ENCODE results near the gene SCART1. TPM values are rescaled to one million over a fixed set of nuclear protein-coding genes. Genes with fewer than 3 reads are reported as not detected.
A peak's percentile ranks its signal among the peaks of the same experiment; 100 is the strongest.

Gene SCART1
- total RNA-seq, 5 donors from 2014 or later (not counting 1 experiment from before 2014, with no cell fraction given): 5.9 to 13.0 (median 12.1) TPM

DNA sequence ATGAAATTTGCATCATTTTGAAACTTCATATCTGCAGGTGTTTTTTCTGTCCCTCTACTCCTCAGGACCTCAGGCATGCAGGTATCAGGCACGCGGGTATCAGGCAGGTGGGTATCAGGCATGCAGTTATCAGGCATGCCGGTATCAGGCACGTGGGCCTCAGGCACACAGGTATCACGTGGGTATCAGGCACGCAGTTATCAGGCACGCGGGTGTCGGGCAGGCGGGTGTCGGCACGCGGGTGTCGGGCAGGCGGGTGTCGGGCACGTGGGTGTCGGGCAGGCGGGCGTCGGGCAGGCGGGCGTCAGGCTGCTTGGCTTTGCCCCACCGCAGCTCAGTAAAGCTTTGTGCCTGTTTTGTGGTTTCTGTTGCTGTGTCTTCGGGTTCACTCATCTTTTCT, 38.0 kb upstream of the SCART1 start:
- H3K27me3 ChIP-seq (replicated peaks in 1 of 2; ENCODE audit: control insufficient read depth in 2 of 2, extremely low read depth in 1 of 2, insufficient read depth in 2 of 2, low read length in 1 of 2): no peaks in the 10 kb centered on the region
- peaks cover 0 to 39% of the 10 kb centered on the region in 2 donors for H3K36me3 ChIP-seq (ENCODE audit: control insufficient read depth in 2 of 2, extremely low read depth in 1 of 2, insufficient read depth in 1 of 2, low read length in 1 of 2)
- no peak overlapping the region for H3K4me3 Mint-ChIP-seq
- H3K9me3 ChIP-seq: peaks cover 5% of the 10 kb centered on the region
- H3K4me3 ChIP-seq (ENCODE audit: control insufficient read depth in 1 of 2, extremely low read depth in 1 of 2, low read length in 1 of 2): no peak overlapping the region
- H3K9me3 Mint-ChIP-seq: peaks cover 8 to 26% (median 21%) of the 10 kb centered on the region in 3 donors
- ATAC-seq (replicated peaks in 1 of 4): no peak
- peaks cover 50% of the 10 kb centered on the region for H3K36me3 Mint-ChIP-seq
- no peaks in the 10 kb centered on the region for H3K27me3 Mint-ChIP-seq
- 93% methylated on average over 8 of the region's 25 CpGs for WGBS (ENCODE audit: insufficient coverage)
- no peak overlapping the region for H3K27ac Mint-ChIP-seq
- DNase-seq: no peak
- peaks cover 0 to 6% (median 2%) of the 10 kb centered on the region in 3 donors for H3K4me1 Mint-ChIP-seq
- no peak overlapping the region for H3K27ac ChIP-seq (ENCODE audit: low read length)
- CTCF ChIA-PET: no interaction called here
- POLR2A ChIA-PET: no interaction called here
- no peaks in the 10 kb centered on the region for H3K4me1 ChIP-seq (ENCODE audit: control insufficient read depth in 1 of 2, extremely low read depth in 1 of 2, insufficient read depth in 2 of 2, low read length in 2 of 2)

DNA sequence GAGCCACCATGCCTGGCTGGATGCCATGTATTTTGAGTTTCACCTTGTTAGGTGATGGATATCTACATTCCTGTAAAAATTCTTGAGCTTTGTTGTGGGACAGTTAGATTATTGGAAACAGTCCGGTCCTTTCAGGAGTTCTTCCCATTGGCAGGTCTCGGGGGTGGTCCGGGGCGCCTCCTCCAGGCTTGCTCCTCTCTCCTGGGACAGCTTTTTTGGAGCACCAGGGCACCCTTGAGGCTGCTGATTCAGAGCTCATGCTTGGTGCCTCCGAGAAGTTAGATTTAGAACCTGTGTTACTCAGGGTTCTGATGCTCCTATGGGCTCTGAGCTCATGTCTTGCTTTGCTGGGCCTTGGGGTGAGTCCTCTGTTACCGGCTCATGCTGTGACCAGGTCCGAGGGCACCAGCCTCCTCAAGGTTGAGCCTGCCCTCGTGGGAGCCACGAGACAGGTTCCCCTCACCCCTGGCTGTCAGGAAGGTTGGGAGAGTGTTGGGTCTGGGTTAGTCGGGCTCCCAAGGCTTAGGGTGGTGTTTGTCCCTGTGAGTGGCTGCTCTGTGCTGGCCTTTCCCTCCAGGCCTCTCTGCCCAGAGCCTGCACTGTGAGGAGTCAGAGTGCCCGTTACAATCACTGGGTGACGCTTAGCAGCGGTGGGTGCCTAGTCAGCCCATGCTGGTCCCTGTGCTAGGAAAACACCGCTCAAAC, 35.3 kb upstream of the SCART1 start:
- H3K9me3 Mint-ChIP-seq: peaks cover 0 to 7% (median 1%) of the 10 kb centered on the region in 3 donors
- WGBS (ENCODE audit: insufficient coverage): 95% methylated on average over 14 of the region's 14 CpGs
- no peak overlapping the region for H3K4me3 Mint-ChIP-seq
- Histone ChIP-seq H3K36me3 (ENCODE audit: control insufficient read depth in 2 of 2, extremely low read depth in 1 of 2, insufficient read depth in 1 of 2, low read length in 1 of 2) (peaks cover 0 to 21% of the 10 kb centered on the region in 2 donors), H3K9me3 (no peaks in the 10 kb centered on the region), H3K27me3 (replicated peaks in 1 of 2; ENCODE audit: control insufficient read depth in 2 of 2, extremely low read depth in 1 of 2, insufficient read depth in 2 of 2, low read length in 1 of 2) (peaks cover 0 to 17% of the 10 kb centered on the region in 2 experiments), H3K4me1 (ENCODE audit: control insufficient read depth in 1 of 2, extremely low read depth in 1 of 2, insufficient read depth in 2 of 2, low read length in 2 of 2) (peaks cover 0 to 6% of the 10 kb centered on the region in 2 experiments), H3K4me3 (ENCODE audit: control insufficient read depth in 1 of 2, extremely low read depth in 1 of 2, low read length in 1 of 2) (no peak overlapping the region), H3K27ac (ENCODE audit: low read length) (no peak overlapping the region)
- DNase-seq (no peak), ATAC-seq (replicated peaks in 1 of 4) (no peak)
- peaks cover 0 to 8% (median 1%) of the 10 kb centered on the region in 3 donors for H3K4me1 Mint-ChIP-seq
- CTCF ChIA-PET: no interaction called here
- POLR2A ChIA-PET: no interaction called here
- no peak overlapping the region for H3K27ac Mint-ChIP-seq
- H3K36me3 Mint-ChIP-seq: peaks cover 25% of the 10 kb centered on the region
- peaks cover 0 to 6% of the 10 kb centered on the region in 2 donors for H3K27me3 Mint-ChIP-seq

DNA sequence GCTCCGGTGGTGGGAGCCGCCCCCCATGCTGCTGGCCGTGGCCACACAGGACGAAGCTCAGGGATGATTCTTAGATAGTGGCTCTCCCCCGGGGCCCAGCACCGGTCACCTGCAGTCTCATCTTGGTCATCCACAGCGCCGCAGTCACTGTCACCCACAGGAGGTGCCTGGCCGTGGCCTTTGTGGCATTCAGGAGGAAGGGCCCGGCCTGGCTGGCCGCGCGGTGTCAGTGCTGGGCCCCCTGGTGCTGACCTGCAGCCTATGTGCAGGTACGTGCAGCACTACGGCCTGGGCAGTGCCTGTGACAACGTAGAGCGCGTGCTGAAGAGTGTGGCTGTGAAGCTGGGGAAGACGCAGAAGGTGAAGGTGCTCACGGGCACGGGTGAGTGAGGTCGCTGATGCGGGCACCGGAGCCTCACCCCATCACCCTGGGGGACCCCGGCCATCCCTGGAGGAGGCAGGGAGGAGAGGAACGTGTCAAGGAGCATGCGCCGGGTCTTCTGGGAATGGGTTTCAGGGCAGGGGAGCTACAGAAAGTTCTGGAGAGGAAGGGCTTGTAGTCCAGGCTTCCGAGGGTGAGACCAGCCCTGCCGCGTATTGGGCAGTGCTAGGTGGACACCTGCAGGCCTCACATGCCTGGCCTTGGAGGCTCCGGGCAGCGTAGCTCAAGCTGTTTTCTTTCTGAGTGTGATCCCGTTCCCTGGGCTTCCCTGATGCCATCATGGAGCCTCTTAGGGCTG, 34.4 kb upstream of the SCART1 start:
- WGBS (ENCODE audit: insufficient coverage): 91% methylated on average over 32 of the region's 34 CpGs
- H3K9me3 Mint-ChIP-seq: peaks cover 0 to 5% (median 0%) of the 10 kb centered on the region in 3 donors
- DNase-seq (no peak), ATAC-seq (replicated peaks in 1 of 4) (no peak)
- H3K4me1 ChIP-seq (ENCODE audit: control insufficient read depth in 1 of 2, extremely low read depth in 1 of 2, insufficient read depth in 2 of 2, low read length in 2 of 2): peaks cover 0 to 8% of the 10 kb centered on the region in 2 experiments
- peaks cover 0 to 10% (median 0%) of the 10 kb centered on the region in 3 donors for H3K4me1 Mint-ChIP-seq
- ChIA-PET POLR2A (no interaction called here), CTCF (no interaction called here)
- H3K27ac Mint-ChIP-seq: no peak overlapping the region
- no peak overlapping the region for H3K27ac ChIP-seq (ENCODE audit: low read length)
- H3K9me3 ChIP-seq: no peaks in the 10 kb centered on the region
- peaks cover 22% of the 10 kb centered on the region for H3K36me3 Mint-ChIP-seq
- peaks cover 0 to 19% of the 10 kb centered on the region in 2 donors for H3K36me3 ChIP-seq (ENCODE audit: control insufficient read depth in 2 of 2, extremely low read depth in 1 of 2, insufficient read depth in 1 of 2, low read length in 1 of 2)
- no peak overlapping the region for H3K4me3 ChIP-seq (ENCODE audit: control insufficient read depth in 1 of 2, extremely low read depth in 1 of 2, low read length in 1 of 2)
- peaks cover 0 to 10% of the 10 kb centered on the region in 2 donors for H3K27me3 Mint-ChIP-seq
- peaks cover 0 to 20% of the 10 kb centered on the region in 2 experiments for H3K27me3 ChIP-seq (replicated peaks in 1 of 2; ENCODE audit: control insufficient read depth in 2 of 2, extremely low read depth in 1 of 2, insufficient read depth in 2 of 2, low read length in 1 of 2)
- peak overlapping the region in 1 of 3 donors; percentile 31 for H3K4me3 Mint-ChIP-seq

DNA sequence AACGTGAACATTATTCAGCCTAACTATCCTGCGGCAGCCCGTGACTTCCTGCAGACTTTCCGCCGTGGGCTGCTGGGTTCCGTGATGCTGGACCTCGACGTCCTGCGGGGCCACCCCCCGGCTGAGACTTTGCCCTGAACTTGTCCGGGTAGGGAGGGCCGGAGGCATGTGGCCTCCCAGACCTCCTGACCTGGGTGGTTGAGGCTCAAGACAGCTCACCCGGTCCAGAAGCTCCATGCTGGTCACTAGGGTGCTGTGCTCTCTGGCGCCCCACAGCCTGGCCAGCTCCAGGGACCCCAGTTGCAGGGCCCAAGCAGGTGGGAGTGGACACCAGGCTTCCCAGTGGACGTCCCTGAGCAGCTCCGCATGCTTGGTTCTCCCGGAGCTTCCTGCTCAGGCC, 33.7 kb upstream of the SCART1 start:
- POLR2A ChIA-PET: no interaction called here
- H3K36me3 ChIP-seq (ENCODE audit: control insufficient read depth in 2 of 2, extremely low read depth in 1 of 2, insufficient read depth in 1 of 2, low read length in 1 of 2): peaks cover 0 to 19% of the 10 kb centered on the region in 2 donors
- H3K4me3 Mint-ChIP-seq: no peak overlapping the region

DNA sequence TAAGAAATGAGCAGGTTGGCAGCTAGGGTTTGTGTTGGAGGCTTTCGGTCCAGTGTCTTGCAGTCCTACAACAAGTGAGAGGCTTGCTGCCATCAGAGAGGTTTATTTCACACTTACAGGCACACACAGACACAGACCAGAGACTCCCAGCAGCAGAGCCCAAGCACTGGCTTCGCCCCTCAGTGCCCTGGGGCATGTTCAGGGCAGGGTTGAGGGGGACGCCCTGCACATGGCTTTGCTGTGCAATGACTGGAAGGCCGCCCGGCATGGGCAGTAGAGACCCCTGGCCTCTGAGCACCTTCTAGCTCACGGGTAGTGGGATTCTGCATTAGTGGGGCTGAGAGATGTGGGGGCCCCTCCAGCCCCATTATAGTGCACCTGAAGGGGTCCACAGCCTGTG, 33.2 kb upstream of the SCART1 start:
- H3K27ac Mint-ChIP-seq: no peak overlapping the region
- WGBS (ENCODE audit: insufficient coverage): 78% methylated on average over 5 of the region's 6 CpGs
- H3K27me3 ChIP-seq (replicated peaks in 1 of 2; ENCODE audit: control insufficient read depth in 2 of 2, extremely low read depth in 1 of 2, insufficient read depth in 2 of 2, low read length in 1 of 2): peaks cover 0 to 23% of the 10 kb centered on the region in 2 experiments
- H3K9me3 Mint-ChIP-seq: peaks cover 0 to 2% (median 0%) of the 10 kb centered on the region in 3 donors
- POLR2A ChIA-PET: no interaction called here
- no peak for ATAC-seq (replicated peaks in 1 of 4)
- peaks cover 0 to 6% (median 0%) of the 10 kb centered on the region in 3 donors for H3K4me1 Mint-ChIP-seq
- H3K27me3 Mint-ChIP-seq: peaks cover 0 to 10% of the 10 kb centered on the region in 2 donors
- peaks cover 0 to 15% of the 10 kb centered on the region in 2 donors for H3K36me3 ChIP-seq (ENCODE audit: control insufficient read depth in 2 of 2, extremely low read depth in 1 of 2, insufficient read depth in 1 of 2, low read length in 1 of 2)
- H3K27ac ChIP-seq (ENCODE audit: low read length): no peak overlapping the region
- no peak overlapping the region for H3K4me3 ChIP-seq (ENCODE audit: control insufficient read depth in 1 of 2, extremely low read depth in 1 of 2, low read length in 1 of 2)
- no peaks in the 10 kb centered on the region for H3K9me3 ChIP-seq
- no peak for DNase-seq
- peaks cover 0 to 8% of the 10 kb centered on the region in 2 experiments for H3K4me1 ChIP-seq (ENCODE audit: control insufficient read depth in 1 of 2, extremely low read depth in 1 of 2, insufficient read depth in 2 of 2, low read length in 2 of 2)
- no peak overlapping the region for H3K4me3 Mint-ChIP-seq
- CTCF ChIA-PET: no interaction called here
- peaks cover 13% of the 10 kb centered on the region for H3K36me3 Mint-ChIP-seq

More for the DNA sequence above, 33.7 kb upstream of the SCART1 start:
- H3K27ac Mint-ChIP-seq: no peak overlapping the region
- WGBS (ENCODE audit: insufficient coverage): 93% methylated on average over 14 of the region's 17 CpGs
- peaks cover 0 to 8% of the 10 kb centered on the region in 2 experiments for H3K4me1 ChIP-seq (ENCODE audit: control insufficient read depth in 1 of 2, extremely low read depth in 1 of 2, insufficient read depth in 2 of 2, low read length in 2 of 2)
- H3K27ac ChIP-seq (ENCODE audit: low read length): no peak overlapping the region
- no peaks in the 10 kb centered on the region for H3K9me3 ChIP-seq
- H3K9me3 Mint-ChIP-seq: peaks cover 0 to 5% (median 0%) of the 10 kb centered on the region in 3 donors
- DNase-seq (no peak), ATAC-seq (replicated peaks in 1 of 4) (no peak)
- peaks cover 0 to 20% of the 10 kb centered on the region in 2 experiments for H3K27me3 ChIP-seq (replicated peaks in 1 of 2; ENCODE audit: control insufficient read depth in 2 of 2, extremely low read depth in 1 of 2, insufficient read depth in 2 of 2, low read length in 1 of 2)
- no peak overlapping the region for H3K4me3 ChIP-seq (ENCODE audit: control insufficient read depth in 1 of 2, extremely low read depth in 1 of 2, low read length in 1 of 2)
- H3K4me1 Mint-ChIP-seq: peaks cover 0 to 10% (median 0%) of the 10 kb centered on the region in 3 donors
- peaks cover 18% of the 10 kb centered on the region for H3K36me3 Mint-ChIP-seq
- CTCF ChIA-PET: no interaction called here
- H3K27me3 Mint-ChIP-seq: peaks cover 0 to 10% of the 10 kb centered on the region in 2 donors

DNA sequence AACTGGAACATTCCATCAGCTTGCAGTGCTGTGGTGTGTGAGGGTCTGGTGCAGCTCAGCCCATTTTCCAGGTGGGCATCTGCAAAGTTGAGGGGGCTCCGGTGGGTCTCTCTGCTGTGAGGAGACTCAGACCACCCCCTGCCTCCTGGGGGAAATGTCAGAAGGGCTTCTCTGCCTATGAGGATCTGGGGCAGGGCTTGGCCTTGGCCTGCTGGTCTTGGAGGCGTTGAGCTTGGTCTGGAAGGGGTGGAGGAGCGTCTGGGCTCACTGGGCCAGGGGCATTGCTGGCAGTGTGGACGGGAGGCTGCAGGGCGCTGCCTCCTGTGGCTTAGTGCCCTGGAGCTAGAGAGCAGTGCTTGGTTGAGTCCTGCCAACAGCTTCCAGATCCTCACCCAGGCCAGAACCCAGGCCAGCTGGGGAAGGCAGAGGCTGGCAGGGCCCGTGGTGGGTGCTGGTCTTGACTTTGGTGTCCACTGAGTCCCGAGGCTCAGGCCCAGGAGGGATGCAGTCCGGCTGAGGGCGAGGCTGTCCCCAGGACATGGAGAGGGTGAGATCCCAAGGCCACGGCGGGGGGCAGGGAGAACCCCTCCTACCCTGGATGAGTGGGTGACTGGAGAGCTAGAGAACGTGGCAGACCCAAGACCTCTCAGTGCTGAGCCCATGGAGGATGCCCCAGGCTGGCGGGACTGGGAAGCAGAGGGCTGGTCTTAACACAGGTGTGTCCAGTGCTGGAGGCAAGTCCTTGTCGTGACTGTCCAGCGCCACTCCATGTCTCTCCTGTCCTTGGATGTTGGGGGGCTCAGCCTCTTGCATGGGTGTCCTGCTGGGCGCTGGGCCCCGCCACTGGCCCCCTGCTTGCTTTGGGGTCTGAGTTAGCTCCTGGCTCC, 32.2 kb upstream of the SCART1 start:
- Histone ChIP-seq H3K4me1 (ENCODE audit: control insufficient read depth in 1 of 2, extremely low read depth in 1 of 2, insufficient read depth in 2 of 2, low read length in 2 of 2) (peaks cover 0 to 8% of the 10 kb centered on the region in 2 experiments), H3K4me3 (ENCODE audit: control insufficient read depth in 1 of 2, extremely low read depth in 1 of 2, low read length in 1 of 2) (no peak overlapping the region), H3K9me3 (no peaks in the 10 kb centered on the region), H3K27ac (ENCODE audit: low read length) (no peak overlapping the region), H3K36me3 (ENCODE audit: control insufficient read depth in 2 of 2, extremely low read depth in 1 of 2, insufficient read depth in 1 of 2, low read length in 1 of 2) (peaks cover 0 to 13% of the 10 kb centered on the region in 2 donors), H3K27me3 (replicated peaks in 1 of 2; ENCODE audit: control insufficient read depth in 2 of 2, extremely low read depth in 1 of 2, insufficient read depth in 2 of 2, low read length in 1 of 2) (peaks cover 0 to 23% of the 10 kb centered on the region in 2 experiments)
- ChIA-PET POLR2A (no interaction called here), CTCF (no interaction called here)
- peaks cover 6% of the 10 kb centered on the region for H3K36me3 Mint-ChIP-seq
- H3K4me3 Mint-ChIP-seq: peak overlapping the region in 1 of 3 donors; percentile 50
- WGBS (ENCODE audit: insufficient coverage): 95% methylated on average over 13 of the region's 17 CpGs
- no peak overlapping the region for H3K27ac Mint-ChIP-seq
- H3K9me3 Mint-ChIP-seq: no peaks in the 10 kb centered on the region
- no peak for ATAC-seq (replicated peaks in 1 of 4)
- peaks cover 0 to 6% (median 0%) of the 10 kb centered on the region in 3 donors for H3K4me1 Mint-ChIP-seq
- DNase-seq: no peak
- H3K27me3 Mint-ChIP-seq: peaks cover 0 to 10% of the 10 kb centered on the region in 2 donors
